Stimulated activated CD4-positive, alpha-beta T cell treated with anti-CD3 and anti-CD28 coated beads, Interleukin-4, amount 100 ng/mL, for 1 hour (primary cell): Measurements from ENCODE around the gene SF3B4.
"Not testable (repeated sequence)": the region's sequence is repeated elsewhere in the genome, so short reads cannot be mapped to it uniquely, and the experiment has no call there.

Experiments
- DNase-seq: peaks from one replicate; pipeline ENCODE4 v3.0.0-alpha.2; 2020

SF3B4 gene

GRCh38 chr1:149927563-149928400 lies at the start of gene SF3B4:
Gene SF3B4 (minus strand): TSS chr1:149927803. CDS start chr1:149927759, 44 bp downstream.
- DNase-seq = peak; percentile 96

- DNase-seq = no peak
Observed at GRCh38 chr1:149977345-149977744, 49.7 kb upstream of the SF3B4 start.

- DNase-seq = no peak
Observed at GRCh38 chr1:149972547-149972946, 44.9 kb upstream of the SF3B4 start.

- DNase-seq = no peak
Observed at GRCh38 chr1:149967646-149968045, 40.0 kb upstream of the SF3B4 start.

- DNase-seq = no peak
Observed at GRCh38 chr1:149967041-149967440, 39.4 kb upstream of the SF3B4 start.

GRCh38 chr1:149966405-149966804 lies 38.8 kb upstream of the SF3B4 start:
- no peak for DNase-seq

GRCh38 chr1:149965440-149965839 lies 37.8 kb upstream of the SF3B4 start:
- DNase-seq = no peak

- no peak for DNase-seq
Observed at GRCh38 chr1:149963358-149963757, 35.8 kb upstream of the SF3B4 start.

- no peak for DNase-seq
Observed at GRCh38 chr1:149962736-149963135, 35.1 kb upstream of the SF3B4 start.

GRCh38 chr1:149962039-149962647 lies 34.5 kb upstream of the SF3B4 start:
- no peak for DNase-seq

- not testable (repeated sequence) for DNase-seq
Observed at GRCh38 chr1:149957548-149957947, 29.9 kb upstream of the SF3B4 start.

GRCh38 chr1:149949911-149950310 lies 22.3 kb upstream of the SF3B4 start:
- DNase-seq = no peak

- DNase-seq = no peak
Observed at GRCh38 chr1:149945206-149945605, 17.6 kb upstream of the SF3B4 start.

- DNase-seq = no peak
Observed at GRCh38 chr1:149942885-149943284, 15.3 kb upstream of the SF3B4 start.

- DNase-seq = no peak
Observed at GRCh38 chr1:149942207-149942606, 14.6 kb upstream of the SF3B4 start.

- no peak for DNase-seq
Observed at GRCh38 chr1:149940427-149940826, 12.8 kb upstream of the SF3B4 start.

- not testable (repeated sequence) for DNase-seq
Observed at GRCh38 chr1:149938668-149939003, 11.0 kb upstream of the SF3B4 start.

GRCh38 chr1:149937759-149938158 lies 10.2 kb upstream of the SF3B4 start:
- no peak for DNase-seq

- no peak for DNase-seq
Observed at GRCh38 chr1:149936992-149937705, 9.5 kb upstream of the SF3B4 start.

GRCh38 chr1:149936170-149936991 lies 8.8 kb upstream of the SF3B4 start, which contains the start of gene MTMR11:
Gene MTMR11 (minus strand): TSS chr1:149936879. CDS start chr1:149936647, 232 bp downstream.
- DNase-seq = no peak

- DNase-seq = no peak
Observed at GRCh38 chr1:149934356-149934755, 6.8 kb upstream of the SF3B4 start.

GRCh38 chr1:149933208-149933607 lies 5.6 kb upstream of the SF3B4 start:
- no peak for DNase-seq

- no peak for DNase-seq
Observed at GRCh38 chr1:149932474-149932873, 4.9 kb upstream of the SF3B4 start.
